Tongue (tissue), 2 donors: ENCODE measurements around the gene PRSS36. TPM values are rescaled to one million over a fixed set of nuclear protein-coding genes. Genes with fewer than 3 reads are reported as not detected.
"Not testable (repeated sequence)": the region's sequence is repeated elsewhere in the genome, so short reads cannot be mapped to it uniquely, and the experiment has no call there.

Experiments used
- DNase-seq: peaks from one replicate; pipeline ENCODE4 v3.0.0-alpha.2; 2015
- total RNA-seq: library from RNA; depleted of rRNA; stranded (reverse); fragments of >200 nt; gene quantifications from one replicate; pipeline ENCODE4 v1.2.3, GENCODE V29; 2014

The PRSS36 gene
- not detected for total RNA-seq

GRCh38 chr16:31149894-31150890 is at the start of gene PRSS36:
Gene PRSS36 (minus strand): TSS chr16:31150066. CDS start chr16:31150035, 31 bp downstream.
- DNase-seq: no peak

- no peak for DNase-seq
Measured at GRCh38 chr16:31199430-31200041, 49.7 kb upstream of the PRSS36 start.

GRCh38 chr16:31198207-31198882 is 48.5 kb upstream of the PRSS36 start:
- DNase-seq: no peak

DNA sequence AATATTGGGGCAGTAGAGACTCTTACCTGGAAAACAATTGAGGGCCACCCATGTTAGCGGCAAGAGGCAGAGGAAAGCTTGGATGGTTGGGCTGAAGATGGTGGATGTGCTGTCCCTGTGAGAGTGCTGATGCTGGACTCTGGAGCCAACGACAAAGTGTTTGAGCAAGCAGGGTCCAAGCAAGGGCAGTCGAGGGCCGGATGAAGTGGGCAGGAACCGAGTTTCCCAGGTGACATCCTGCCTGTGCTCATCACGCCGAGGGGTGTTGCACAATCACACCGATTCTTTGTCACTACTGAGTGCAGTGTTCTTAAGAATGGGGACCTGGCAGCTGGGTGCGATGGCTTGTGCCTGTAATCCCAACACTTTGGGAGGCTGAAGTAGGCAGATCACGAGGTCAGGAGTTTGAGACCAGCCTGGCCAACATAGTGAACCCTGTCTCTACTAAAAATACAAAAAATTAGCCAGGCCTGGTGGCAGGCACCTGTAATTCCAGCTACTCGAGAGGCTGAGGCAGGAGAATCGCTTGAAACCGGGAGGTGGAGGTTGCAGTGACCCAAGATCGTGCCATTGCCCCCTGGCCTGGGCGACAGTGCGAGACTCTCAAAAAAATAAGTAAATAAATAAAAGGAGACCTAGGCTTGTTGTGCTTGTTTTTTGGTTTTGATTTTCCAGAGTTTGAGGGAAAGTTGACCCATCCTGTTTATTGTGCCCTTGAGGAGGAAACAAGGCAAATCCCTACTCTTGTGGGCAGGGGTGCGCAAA is 46.6 kb upstream of the PRSS36 start:
- DNase-seq: no peak

DNA sequence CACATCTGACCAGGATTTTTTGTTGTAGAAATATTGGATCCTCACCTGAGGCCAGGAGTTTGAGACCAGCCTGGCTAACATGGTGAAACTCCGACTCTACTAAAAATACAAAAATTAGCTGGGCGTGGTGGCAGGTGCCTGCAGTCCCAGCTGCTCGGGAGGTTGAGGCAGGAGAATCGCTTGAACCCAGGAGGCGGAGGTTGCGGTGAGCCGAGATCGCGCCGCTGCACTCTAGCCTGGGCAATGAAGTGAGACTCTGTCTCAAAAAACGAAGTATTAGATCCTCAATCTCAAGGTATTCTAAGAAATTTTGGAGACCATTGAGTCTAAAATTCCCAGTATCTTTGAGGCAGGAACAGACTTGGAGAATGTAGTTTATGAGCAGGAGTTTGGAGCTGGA is 46.0 kb upstream of the PRSS36 start:
- DNase-seq: not testable (repeated sequence)

DNA sequence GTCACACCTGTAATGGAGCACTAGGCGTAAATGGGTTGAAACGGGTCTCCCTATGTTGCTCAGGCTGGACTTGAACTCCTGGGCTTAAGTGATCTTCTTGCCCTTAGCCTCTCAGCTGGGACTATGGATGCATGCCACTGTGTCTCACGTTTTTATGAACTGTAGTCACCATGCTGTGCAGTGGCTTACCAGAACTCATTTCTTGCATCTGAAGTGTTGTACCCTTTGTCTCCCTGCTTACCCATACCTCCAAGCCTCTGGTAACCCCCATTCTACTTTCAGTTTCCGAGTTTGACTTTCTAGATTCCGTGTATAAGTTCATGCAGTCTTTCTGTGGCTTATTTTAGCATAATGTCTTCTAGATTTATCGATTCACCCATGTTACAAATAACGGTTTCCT is 45.0 kb upstream of the PRSS36 start:
- no peak for DNase-seq

GRCh38 chr16:31193874-31194273 is 44.0 kb upstream of the PRSS36 start:
- DNase-seq: no peak

DNA sequence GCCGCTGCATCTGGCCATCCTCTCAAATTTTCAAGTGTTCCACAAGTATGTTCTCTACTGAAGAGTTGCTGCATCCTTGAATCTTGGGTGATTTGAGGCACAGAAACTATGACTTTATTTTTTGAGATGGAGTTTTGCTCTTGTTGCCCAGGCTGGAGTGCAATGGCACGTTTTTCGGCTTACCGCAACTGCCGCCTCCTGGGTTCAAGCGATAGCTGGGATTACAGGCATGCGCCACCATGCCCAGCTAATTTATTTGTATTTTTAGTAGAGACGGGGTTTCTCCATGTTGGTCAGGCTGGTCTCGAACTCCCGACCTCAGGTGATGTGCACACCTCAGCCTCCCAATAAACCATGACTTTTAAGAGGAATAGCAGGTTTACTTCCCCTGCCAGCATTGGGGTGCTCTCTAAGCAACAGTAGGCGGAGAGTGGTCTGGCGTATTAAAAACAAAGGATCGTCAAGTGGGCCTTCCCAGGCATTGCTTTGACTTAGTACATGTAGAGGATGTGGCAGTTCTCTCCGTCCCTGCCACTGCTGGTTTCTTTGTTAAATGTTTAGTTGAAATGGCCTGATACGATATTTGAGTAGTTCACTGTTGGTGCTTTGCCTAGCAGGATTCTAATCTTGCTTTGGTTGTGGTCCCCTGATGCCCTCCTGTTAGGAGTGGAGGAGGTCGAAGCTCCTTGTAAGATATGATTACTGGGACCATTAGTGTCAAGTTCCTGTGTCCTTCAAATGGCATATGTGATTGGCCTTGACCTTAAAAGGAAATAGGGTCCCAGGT is 43.2 kb upstream of the PRSS36 start:
- no peak for DNase-seq

GRCh38 chr16:31191697-31192428 is 42.0 kb upstream of the PRSS36 start:
- no peak for DNase-seq

GRCh38 chr16:31190818-31191444 is 41.1 kb upstream of the PRSS36 start:
- DNase-seq: no peak

GRCh38 chr16:31190061-31190460 is 40.2 kb upstream of the PRSS36 start:
- DNase-seq: no peak

GRCh38 chr16:31189412-31189778 is 39.5 kb upstream of the PRSS36 start:
- DNase-seq: no peak

- no peak for DNase-seq
Measured at GRCh38 chr16:31188450-31189411, 38.9 kb upstream of the PRSS36 start.

DNA sequence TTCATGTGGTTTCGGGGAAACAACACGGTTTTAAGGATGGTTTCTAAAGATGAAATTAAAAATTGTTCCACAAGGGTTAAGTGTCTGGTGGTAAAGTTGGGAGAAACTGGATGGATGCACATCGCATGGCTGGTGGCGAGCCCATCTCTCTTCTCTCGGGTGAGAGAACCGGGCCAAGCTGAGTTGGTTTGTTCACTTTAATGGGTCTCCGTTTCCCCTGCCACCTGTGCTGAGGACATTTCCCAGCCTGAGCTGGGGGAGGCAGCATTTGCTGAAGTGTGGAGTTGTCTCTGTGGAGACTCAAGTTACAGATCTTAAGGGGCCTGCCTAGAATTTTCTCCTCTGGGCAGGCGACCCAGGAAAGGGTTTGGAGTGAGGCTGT is 37.9 kb upstream of the PRSS36 start:
- no peak for DNase-seq

DNA sequence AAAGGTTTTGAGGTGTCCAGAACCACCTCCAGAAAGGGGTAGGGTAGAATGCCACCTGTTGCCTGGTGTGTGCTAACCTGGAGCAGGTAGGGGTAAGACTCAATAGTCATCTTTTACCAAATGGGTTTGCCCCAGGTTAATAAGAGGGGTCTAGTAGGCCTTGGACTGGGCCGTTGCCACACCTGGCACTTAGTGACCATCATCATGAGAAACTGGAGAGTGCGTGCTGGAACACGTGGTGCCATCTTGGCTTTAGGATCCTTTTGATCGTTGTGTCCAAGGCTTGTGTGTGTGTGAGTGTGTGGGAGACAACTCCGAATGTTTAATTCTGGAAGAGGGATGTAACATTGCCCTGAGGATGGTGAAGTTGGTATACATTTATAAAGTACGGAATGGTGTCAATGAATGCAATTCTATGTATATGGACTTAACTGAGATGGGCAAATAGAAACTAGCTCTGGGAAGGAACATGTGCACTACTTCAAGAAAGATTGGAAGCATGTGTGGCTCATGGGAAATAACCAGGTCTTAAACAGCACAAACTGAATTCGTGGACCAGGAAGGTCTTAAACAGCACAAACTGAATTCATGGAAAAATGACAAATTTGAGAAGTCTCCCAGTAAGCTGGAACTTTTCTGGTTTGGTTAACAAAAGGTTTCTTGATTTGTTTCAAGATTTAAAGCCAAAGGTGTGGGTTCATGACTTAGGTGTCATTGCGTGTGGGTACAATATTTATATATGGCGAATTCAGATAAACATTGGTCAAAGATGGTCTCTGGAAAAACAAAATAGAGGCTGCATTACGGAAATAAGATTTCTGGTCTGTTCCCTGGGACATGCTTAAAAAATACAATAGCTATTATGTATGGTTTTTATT is 37.3 kb upstream of the PRSS36 start:
- DNase-seq: no peak

DNA sequence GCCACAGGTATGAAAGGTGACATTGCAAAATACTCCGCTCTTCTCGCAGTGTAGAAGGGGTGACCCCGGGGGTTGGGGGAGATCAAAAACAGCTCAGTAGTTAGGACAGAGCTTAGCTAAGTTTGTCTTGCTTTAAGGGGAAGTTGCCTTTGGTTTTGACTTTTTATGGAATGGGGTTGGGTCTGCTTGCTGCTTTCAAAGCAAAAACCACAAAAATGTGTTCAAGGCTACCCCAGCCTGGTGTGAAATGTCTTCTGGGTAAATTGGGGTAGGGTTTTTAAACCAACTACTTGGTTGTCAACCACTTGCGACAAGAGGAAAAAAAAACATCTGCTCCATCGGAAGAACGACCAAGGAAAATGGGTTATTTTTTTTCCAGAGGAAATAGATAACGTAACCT is 36.3 kb upstream of the PRSS36 start:
- DNase-seq: no peak

GRCh38 chr16:31185339-31185738 is 35.5 kb upstream of the PRSS36 start:
- DNase-seq: no peak

- DNase-seq: no peak
Measured at GRCh38 chr16:31184888-31185287, 35.0 kb upstream of the PRSS36 start.
